CD4-positive, alpha-beta T cell treated with Interleukin-10 for 1 hour (primary cell): Measurements from ENCODE around the gene MAP3K20.
"Not testable (repeated sequence)": the region's sequence is repeated elsewhere in the genome, so short reads cannot be mapped to it uniquely, and the experiment has no call there.

Experiments
- DNase-seq: peaks from one replicate; pipeline ENCODE4 v3.0.0-alpha.2; 2020

Gene MAP3K20

GRCh38 chr2:173126819-173127218 lies 51.2 kb downstream of the MAP3K20 start:
- no peak for DNase-seq

GRCh38 chr2:173128132-173128531 lies 52.5 kb downstream of the MAP3K20 start:
- not testable (repeated sequence) for DNase-seq

- no peak for DNase-seq
These were observed 55.1 kb downstream of the MAP3K20 start for GRCh38 chr2:173130496-173131465.

GRCh38 chr2:173132531-173132930 lies 56.9 kb downstream of the MAP3K20 start:
- DNase-seq, result no peak

GRCh38 chr2:173134703-173135102 lies 59.1 kb downstream of the MAP3K20 start:
- no peak for DNase-seq

GRCh38 chr2:173136067-173136466 lies 60.4 kb downstream of the MAP3K20 start:
- no peak for DNase-seq

GRCh38 chr2:173136599-173136998 lies 61.0 kb downstream of the MAP3K20 start:
- DNase-seq, result no peak

- DNase-seq, result no peak
These were observed 62.0 kb downstream of the MAP3K20 start for GRCh38 chr2:173137610-173138009.

GRCh38 chr2:173138962-173139361 lies 63.3 kb downstream of the MAP3K20 start:
- no peak for DNase-seq

GRCh38 chr2:173141666-173142065 lies 66.0 kb downstream of the MAP3K20 start:
- no peak for DNase-seq

GRCh38 chr2:173145454-173145853 lies 69.8 kb downstream of the MAP3K20 start:
- no peak for DNase-seq

- no peak for DNase-seq
These were observed 70.9 kb downstream of the MAP3K20 start for GRCh38 chr2:173146590-173146989.

GRCh38 chr2:173148520-173148919 lies 72.9 kb downstream of the MAP3K20 start:
- no peak for DNase-seq

- peak; percentile 59 for DNase-seq
These were observed 73.8 kb downstream of the MAP3K20 start for GRCh38 chr2:173149491-173149890.

GRCh38 chr2:173150087-173150486 lies 74.4 kb downstream of the MAP3K20 start:
- DNase-seq, result no peak

- no peak for DNase-seq
These were observed 75.3 kb downstream of the MAP3K20 start for GRCh38 chr2:173150963-173151362.

GRCh38 chr2:173151671-173152401 lies 76.2 kb downstream of the MAP3K20 start:
- DNase-seq, result no peak

- DNase-seq, result no peak
These were observed 77.7 kb downstream of the MAP3K20 start for GRCh38 chr2:173153301-173153885.

- DNase-seq, result no peak
These were observed 82.1 kb downstream of the MAP3K20 start for GRCh38 chr2:173157676-173158293.

GRCh38 chr2:173159791-173160463 lies 84.3 kb downstream of the MAP3K20 start:
- DNase-seq, result no peak

GRCh38 chr2:173160618-173161017 lies 85.0 kb downstream of the MAP3K20 start:
- no peak for DNase-seq

GRCh38 chr2:173161040-173161439 lies 85.4 kb downstream of the MAP3K20 start:
- DNase-seq, result no peak
